WERI-Rb-1 (cell line): ENCODE results near the gene SEC22A.

ENCODE experiments used
- DNase-seq: peaks from one replicate; pipeline ENCODE4 v3.0.0-alpha.2; 2020
- H3K27ac ChIP-seq: fragments of 250-450 bp; sonication (Bioruptor Pico); 2 replicates; pipeline ENCODE4 v1.5.1; 2020; ENCODE audit warnings: mild to moderate bottlenecking, moderate library complexity
- H3K27me3 ChIP-seq: fragments of 250-450 bp; sonication (Bioruptor Pico); 2 replicates; pipeline ENCODE4 v1.5.1; 2021; ENCODE audit warnings: mild to moderate bottlenecking, low read depth, moderate library complexity; ENCODE audit not compliant: insufficient read depth, severe bottlenecking
- H3K36me3 ChIP-seq: fragments of 250-450 bp; sonication (Bioruptor Pico); 2 replicates; pipeline ENCODE4 v1.5.1; 2020; ENCODE audit warnings: mild to moderate bottlenecking, moderate library complexity
- H3K4me3 ChIP-seq: 2 replicates; pipeline ENCODE4 v1.5.1; 2011; ENCODE audit warnings: low read depth, mild to moderate bottlenecking, control low read depth, low read length
- H3K9me3 ChIP-seq: fragments of 250-450 bp; sonication (Bioruptor Pico); 2 replicates; pipeline ENCODE4 v1.5.1; 2021; ENCODE audit warnings: mild to moderate bottlenecking, moderate library complexity; ENCODE audit not compliant: severe bottlenecking
- CTCF ChIP-seq: IDR thresholded peaks from 2 replicates; pipeline ENCODE4 v1.5.1; 2011; ENCODE audit warnings: low read depth, mild to moderate bottlenecking, control low read depth, inconsistent platforms, low read length

Gene SEC22A

DNA sequence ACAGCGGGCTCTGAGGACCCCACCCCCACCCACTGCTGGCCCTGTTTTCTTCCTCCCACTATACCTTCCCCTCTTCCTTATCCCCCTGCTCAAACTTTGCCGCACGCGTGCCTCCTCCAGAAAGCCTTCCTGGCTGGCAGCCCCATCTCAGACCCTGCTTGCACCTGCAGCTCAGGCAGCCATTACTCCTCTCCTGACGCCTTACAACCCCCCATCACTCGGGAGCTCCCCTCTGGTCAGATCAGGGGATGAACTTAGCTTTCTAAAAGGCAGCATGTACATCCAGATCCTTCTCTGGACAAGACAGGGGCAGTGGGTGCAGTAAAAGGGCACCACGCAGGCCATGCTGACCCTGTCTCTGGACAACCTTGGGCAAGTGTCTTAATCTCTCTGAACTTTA lies 94.5 kb downstream of the SEC22A start:
- Histone ChIP-seq H3K9me3 (no peaks in the 10 kb centered on the region), H3K27me3 (no peaks in the 10 kb centered on the region), H3K4me3 (no peak overlapping the region), H3K36me3 (no peaks in the 10 kb centered on the region), H3K27ac (no peak overlapping the region)
- DNase-seq, result no peak
- TF ChIP-seq CTCF, result no peak

- no peaks in the 10 kb centered on the region for H3K36me3 ChIP-seq
- H3K9me3 ChIP-seq, result no peaks in the 10 kb centered on the region
- TF ChIP-seq CTCF, result no peak
- no peak for DNase-seq
- no peak overlapping the region for H3K27ac ChIP-seq
- H3K27me3 ChIP-seq, result no peaks in the 10 kb centered on the region
- H3K4me3 ChIP-seq, result no peak overlapping the region
Measured at GRCh38 chr3:123296836-123297626, 95.3 kb downstream of the SEC22A start.

DNA sequence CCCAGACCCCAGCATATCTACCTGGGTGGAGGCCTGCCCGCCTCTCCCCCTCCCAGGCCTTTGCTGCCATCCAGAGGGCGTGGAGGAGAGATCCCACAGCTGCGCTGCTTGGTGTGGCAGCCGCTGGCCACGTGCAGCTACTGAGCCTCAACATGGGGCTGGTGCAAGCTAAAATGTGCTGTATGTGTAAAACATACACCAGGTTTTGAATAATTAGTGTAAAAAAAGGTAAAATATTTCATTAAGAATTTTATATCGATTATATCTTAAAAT lies 95.8 kb downstream of the SEC22A start:
- no peak for DNase-seq
- H3K27ac ChIP-seq, result no peak overlapping the region
- peak; percentile 50 for TF ChIP-seq CTCF
- H3K36me3 ChIP-seq, result no peaks in the 10 kb centered on the region
- H3K9me3 ChIP-seq, result no peaks in the 10 kb centered on the region
- no peaks in the 10 kb centered on the region for H3K27me3 ChIP-seq
- H3K4me3 ChIP-seq, result no peak overlapping the region

DNA sequence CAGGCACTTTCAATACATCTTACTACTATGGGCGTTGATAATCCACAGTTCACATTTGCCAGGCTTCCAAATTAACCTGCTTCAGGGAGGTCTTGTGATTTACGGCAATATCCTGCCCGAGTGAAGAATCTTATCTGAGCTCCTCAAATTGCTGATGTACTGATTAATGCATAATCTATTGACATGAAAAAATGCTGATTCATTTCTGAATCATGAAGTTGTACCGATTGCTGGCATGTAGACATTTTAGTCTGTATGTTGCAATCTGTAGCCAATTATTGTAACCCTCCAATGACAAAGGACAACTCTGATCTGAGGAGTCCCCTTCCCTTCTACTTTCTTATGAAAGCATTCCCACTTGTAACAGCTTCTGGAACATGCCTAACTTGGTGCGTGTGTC lies 97.2 kb downstream of the SEC22A start:
- Histone ChIP-seq H3K27ac (no peak overlapping the region), H3K9me3 (no peaks in the 10 kb centered on the region), H3K27me3 (no peaks in the 10 kb centered on the region), H3K36me3 (no peaks in the 10 kb centered on the region), H3K4me3 (no peak overlapping the region)
- no peak for DNase-seq
- no peak for TF ChIP-seq CTCF

DNA sequence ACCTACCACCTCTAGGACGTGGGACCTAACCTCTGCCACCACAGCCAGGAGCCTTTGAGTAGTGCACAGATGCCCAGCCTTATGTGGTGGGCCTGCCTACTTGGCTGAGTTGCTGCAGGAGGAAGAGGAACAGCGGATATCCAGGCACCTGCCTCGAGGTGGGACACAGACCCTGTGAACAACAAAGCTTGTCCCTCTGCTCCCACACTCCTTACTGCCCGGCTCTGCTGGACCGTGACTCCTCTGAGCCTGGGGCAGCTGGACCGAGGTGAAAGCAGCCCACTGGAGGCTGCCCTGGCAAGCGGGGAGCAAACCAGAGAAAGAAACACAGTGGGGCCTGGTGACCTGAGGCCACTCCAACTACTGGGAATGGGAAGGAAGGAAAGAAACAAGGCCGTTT lies 97.8 kb downstream of the SEC22A start:
- no peaks in the 10 kb centered on the region for H3K9me3 ChIP-seq
- no peak for TF ChIP-seq CTCF
- no peaks in the 10 kb centered on the region for H3K36me3 ChIP-seq
- H3K27me3 ChIP-seq, result no peaks in the 10 kb centered on the region
- no peak for DNase-seq
- H3K27ac ChIP-seq, result no peak overlapping the region
- no peak overlapping the region for H3K4me3 ChIP-seq

DNA sequence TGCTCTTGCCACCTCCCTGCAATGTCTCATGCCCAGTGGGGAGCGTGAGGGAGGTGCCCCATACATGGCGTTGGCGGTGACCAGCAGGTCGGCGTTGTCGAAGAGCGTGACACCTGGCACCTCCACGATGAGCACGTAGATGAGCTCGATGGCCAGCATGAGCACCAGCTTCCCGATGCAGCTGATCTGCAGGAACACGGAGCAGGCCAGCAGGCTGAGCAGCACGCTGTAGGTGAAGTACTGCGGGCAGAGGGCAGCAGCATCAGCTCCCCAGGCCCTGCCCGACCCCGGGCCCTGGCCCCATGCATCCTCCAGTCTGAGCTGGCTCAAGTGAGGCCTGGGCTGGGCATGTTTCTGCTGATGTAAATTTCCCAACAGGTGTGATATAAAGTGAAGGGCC lies 98.3 kb downstream of the SEC22A start:
- TF ChIP-seq CTCF, result no peak
- H3K9me3 ChIP-seq, result no peaks in the 10 kb centered on the region
- no peaks in the 10 kb centered on the region for H3K36me3 ChIP-seq
- H3K27me3 ChIP-seq, result no peaks in the 10 kb centered on the region
- H3K4me3 ChIP-seq, result no peak overlapping the region
- DNase-seq, result no peak
- H3K27ac ChIP-seq, result no peak overlapping the region
